Endothelial cell (in vitro differentiated cells): ENCODE data around the gene TFPI2. TPM values are rescaled to one million over a fixed set of nuclear protein-coding genes. Genes with fewer than 3 reads are reported as not detected.
"Not testable (repeated sequence)": the region's sequence is repeated elsewhere in the genome, so short reads cannot be mapped to it uniquely, and the experiment has no call there.

Experiments used
- DNase-seq: peaks from one replicate; pipeline ENCODE4 v3.0.0; 2021; ENCODE audit warnings: low spot score
- H3K27ac Mint-ChIP-seq: one replicate; pipeline ENCODE4 v1.8.0; 2021; ENCODE audit warnings: mixed read lengths, inconsistent platforms; ENCODE audit not compliant: unreplicated experiment
- H3K27me3 Mint-ChIP-seq: one replicate; pipeline ENCODE4 v1.8.0; 2021; ENCODE audit warnings: mild to moderate bottlenecking, moderate library complexity, mixed read lengths, inconsistent platforms; ENCODE audit not compliant: unreplicated experiment
- H3K36me3 Mint-ChIP-seq: one replicate; pipeline ENCODE4 v1.8.0; 2021; ENCODE audit warnings: mild to moderate bottlenecking, low read depth, mixed read lengths, inconsistent platforms; ENCODE audit not compliant: unreplicated experiment
- H3K4me1 Mint-ChIP-seq: one replicate; pipeline ENCODE4 v1.8.0; 2021; ENCODE audit warnings: mild to moderate bottlenecking, mixed read lengths, inconsistent platforms; ENCODE audit not compliant: unreplicated experiment
- H3K4me3 Mint-ChIP-seq: one replicate; pipeline ENCODE4 v1.8.0; 2021; ENCODE audit warnings: mild to moderate bottlenecking, mixed read lengths, inconsistent platforms; ENCODE audit not compliant: unreplicated experiment
- H3K9me3 Mint-ChIP-seq: one replicate; pipeline ENCODE4 v1.8.0; 2021; ENCODE audit warnings: mixed read lengths, inconsistent platforms; ENCODE audit not compliant: unreplicated experiment
- CTCF ChIP-seq: fragments of 200-600 bp; sonication (generic); IDR thresholded peaks from one replicate; pipeline ENCODE4 v1.5.0; 2021; ENCODE audit warnings: antibody characterized with exemption; ENCODE audit not compliant: unreplicated experiment
- total RNA-seq: library from RNA; stranded (reverse); fragmentation: NEBNext Ultra II Directional; extraction: Animal tissue kit (Norgen Biotek cat#: 25700); gene quantifications from one replicate; pipeline ENCODE4 v1.2.1, GENCODE V29; 2021; ENCODE audit not compliant: unreplicated experiment

The TFPI2 gene
- total RNA-seq, 1 donor from 2014 or later = 1.9 TPM

DNA sequence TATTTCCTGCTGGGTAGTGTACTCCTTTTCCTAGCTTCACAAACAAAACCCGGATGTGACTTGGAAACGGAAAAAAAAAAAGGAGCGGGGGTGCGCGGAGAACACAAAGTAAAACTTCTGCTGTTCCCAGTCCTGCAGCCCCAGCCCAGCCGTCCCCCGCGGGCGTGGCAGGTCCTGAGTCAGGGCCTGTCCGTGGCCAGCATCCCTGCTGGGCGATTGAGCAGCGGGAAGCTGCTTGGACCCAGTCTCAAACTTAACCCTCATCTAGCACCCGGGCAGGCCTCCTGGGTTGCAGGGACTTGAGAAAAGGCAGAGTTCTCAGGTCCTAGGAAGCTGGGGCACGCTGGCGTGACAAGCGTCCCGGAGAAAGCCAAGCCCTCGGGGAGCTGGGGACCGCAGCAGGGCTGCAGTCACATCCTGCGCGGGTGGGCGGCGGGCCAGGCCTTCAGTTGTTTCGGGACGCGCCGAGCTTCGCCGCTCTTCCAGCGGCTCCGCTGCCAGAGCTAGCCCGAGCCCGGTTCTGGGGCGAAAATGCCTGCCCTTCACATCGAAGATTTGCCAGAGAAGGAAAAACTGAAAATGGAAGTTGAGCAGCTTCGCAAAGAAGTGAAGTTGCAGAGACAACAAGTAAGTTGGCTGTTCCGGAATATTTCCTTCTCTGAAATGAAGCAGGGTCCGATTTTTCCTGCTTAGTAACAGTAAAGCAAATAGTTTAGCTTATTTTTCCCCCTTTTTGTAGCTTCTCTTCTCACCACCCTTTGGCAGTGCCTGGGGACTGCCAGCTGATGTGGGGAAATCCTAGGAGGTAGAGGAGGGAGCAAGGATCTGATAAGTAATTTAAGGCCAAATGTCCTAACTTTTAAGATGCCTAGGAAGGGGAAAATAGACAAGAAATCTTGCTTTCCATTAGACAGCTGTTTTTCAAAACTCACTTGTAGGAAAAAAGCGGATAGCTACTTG, 31.3 kb upstream of the TFPI2 start, which contains the start of gene GNG11:
Gene GNG11 (plus strand): TSS at position 129 of the 960 bp plus-strand sequence. CDS start 403 bp downstream, at position 532.
- Mint-ChIP-seq H3K4me1 (peaks cover 29% of the 10 kb centered on the region), H3K4me3 (peak within 1 kb of the TSS; percentile 96), H3K36me3 (peaks cover 30% of the 10 kb centered on the region), H3K27me3 (peaks cover 7% of the 10 kb centered on the region), H3K27ac (peak within 1 kb of the TSS; percentile 99), H3K9me3 (no peaks in the 10 kb centered on the region)
- no peak for TF ChIP-seq CTCF
- peak; percentile 72 for DNase-seq

DNA sequence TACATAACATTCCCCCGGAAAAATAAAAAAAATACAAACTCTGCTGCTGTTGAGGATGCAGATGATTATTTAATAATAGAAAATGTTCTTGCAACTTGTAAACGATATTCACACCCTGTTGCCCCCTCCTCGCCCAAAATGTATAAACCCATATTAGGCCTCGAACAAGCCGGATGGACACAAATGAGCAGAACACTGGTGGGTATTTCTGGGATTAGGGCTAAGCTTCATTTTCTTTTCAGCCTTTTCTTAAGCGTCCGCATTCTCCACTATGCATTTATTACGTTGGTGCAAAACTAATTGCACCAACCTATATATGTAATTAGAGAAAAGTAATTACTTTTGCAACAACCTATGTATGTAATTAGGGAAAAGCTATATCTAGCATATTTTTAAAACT, 30.6 kb upstream of the TFPI2 start:
- no peak for DNase-seq
- Mint-ChIP-seq H3K4me3 (peak overlapping the region; percentile 96), H3K27ac (peak overlapping the region; percentile 99), H3K9me3 (no peaks in the 10 kb centered on the region), H3K36me3 (peaks cover 23% of the 10 kb centered on the region), H3K4me1 (peaks cover 23% of the 10 kb centered on the region), H3K27me3 (peaks cover 7% of the 10 kb centered on the region)
- no peak for TF ChIP-seq CTCF

DNA sequence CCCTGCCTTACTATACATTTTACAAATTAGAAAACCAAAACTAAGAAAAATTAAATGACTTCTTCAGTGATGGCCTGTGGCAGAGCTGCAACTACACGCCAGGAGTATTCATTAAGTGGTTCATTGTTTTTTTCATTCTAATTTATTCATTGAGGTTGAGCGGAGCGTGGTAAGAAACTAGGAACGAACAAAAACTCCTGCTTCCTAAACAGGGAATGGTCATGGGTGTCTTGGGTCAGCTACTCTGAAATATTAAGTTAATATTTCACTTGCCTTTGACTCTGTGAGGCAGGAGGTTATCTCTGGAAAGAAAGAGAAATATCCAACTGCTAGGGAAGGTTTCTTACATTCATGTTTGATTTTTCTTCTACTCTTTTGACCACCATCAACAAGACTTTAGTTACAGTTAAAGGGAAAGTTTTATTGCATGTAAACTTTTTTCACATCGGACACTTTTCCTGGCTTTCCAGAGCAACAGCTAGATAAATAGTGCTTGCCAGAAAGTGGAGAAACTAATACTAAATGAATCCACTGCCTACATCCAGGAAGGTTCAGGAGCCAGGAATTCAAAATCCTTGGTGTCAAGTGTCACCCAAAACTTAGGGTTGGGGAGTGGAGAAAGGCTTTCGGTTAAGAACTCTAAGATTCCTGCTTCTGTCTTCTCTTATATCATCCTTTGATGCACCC, 30.1 kb upstream of the TFPI2 start:
- H3K4me1 Mint-ChIP-seq = peaks cover 23% of the 10 kb centered on the region
- H3K4me3 Mint-ChIP-seq = peak overlapping the region; percentile 96
- peaks cover 22% of the 10 kb centered on the region for H3K36me3 Mint-ChIP-seq
- no peaks in the 10 kb centered on the region for H3K9me3 Mint-ChIP-seq
- DNase-seq = no peak
- peaks cover 7% of the 10 kb centered on the region for H3K27me3 Mint-ChIP-seq
- TF ChIP-seq CTCF = no peak
- H3K27ac Mint-ChIP-seq = peak overlapping the region; percentile 99

- not testable (repeated sequence) for H3K36me3 Mint-ChIP-seq, H3K9me3 Mint-ChIP-seq, H3K27ac Mint-ChIP-seq, DNase-seq, H3K4me3 Mint-ChIP-seq, H3K27me3 Mint-ChIP-seq
- H3K4me1 Mint-ChIP-seq = peaks cover 24% of the 10 kb centered on the region
Observed at GRCh38 chr7:93916315-93916714, 25.8 kb upstream of the TFPI2 start.

- DNase-seq, H3K36me3 Mint-ChIP-seq, H3K27me3 Mint-ChIP-seq, H3K27ac Mint-ChIP-seq, H3K9me3 Mint-ChIP-seq, H3K4me3 Mint-ChIP-seq: not testable (repeated sequence)
- H3K4me1 Mint-ChIP-seq = peaks cover 21% of the 10 kb centered on the region
Observed at GRCh38 chr7:93915888-93916287, 25.3 kb upstream of the TFPI2 start.

GRCh38 chr7:93915206-93915842, 24.8 kb upstream of the TFPI2 start:
- not testable (repeated sequence) for H3K4me3 Mint-ChIP-seq, DNase-seq, H3K36me3 Mint-ChIP-seq, H3K27me3 Mint-ChIP-seq, H3K9me3 Mint-ChIP-seq, H3K27ac Mint-ChIP-seq
- H3K4me1 Mint-ChIP-seq = peaks cover 18% of the 10 kb centered on the region
